Measurements from ENCODE around the gene SDHAF3.

DNA sequence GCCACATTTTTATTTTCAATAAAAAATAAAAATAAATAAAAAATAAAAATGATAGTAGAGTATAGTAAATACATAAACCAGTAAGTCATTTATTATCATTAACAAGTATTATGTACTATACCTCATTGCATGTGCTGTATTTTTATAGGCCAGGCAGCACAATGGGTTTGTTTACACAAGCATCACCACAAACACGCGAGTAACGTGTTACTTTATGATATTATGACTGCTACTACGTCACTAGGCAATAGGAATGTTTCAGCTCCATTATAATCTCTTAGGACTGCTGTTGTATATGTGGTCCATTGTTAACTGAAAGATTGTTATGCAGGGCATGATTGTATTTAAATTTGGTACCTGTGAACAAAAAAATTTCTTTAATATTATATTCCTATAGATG, 20.8 kb upstream of the SDHAF3 start:
- TF ChIP-seq, protein P1, sequence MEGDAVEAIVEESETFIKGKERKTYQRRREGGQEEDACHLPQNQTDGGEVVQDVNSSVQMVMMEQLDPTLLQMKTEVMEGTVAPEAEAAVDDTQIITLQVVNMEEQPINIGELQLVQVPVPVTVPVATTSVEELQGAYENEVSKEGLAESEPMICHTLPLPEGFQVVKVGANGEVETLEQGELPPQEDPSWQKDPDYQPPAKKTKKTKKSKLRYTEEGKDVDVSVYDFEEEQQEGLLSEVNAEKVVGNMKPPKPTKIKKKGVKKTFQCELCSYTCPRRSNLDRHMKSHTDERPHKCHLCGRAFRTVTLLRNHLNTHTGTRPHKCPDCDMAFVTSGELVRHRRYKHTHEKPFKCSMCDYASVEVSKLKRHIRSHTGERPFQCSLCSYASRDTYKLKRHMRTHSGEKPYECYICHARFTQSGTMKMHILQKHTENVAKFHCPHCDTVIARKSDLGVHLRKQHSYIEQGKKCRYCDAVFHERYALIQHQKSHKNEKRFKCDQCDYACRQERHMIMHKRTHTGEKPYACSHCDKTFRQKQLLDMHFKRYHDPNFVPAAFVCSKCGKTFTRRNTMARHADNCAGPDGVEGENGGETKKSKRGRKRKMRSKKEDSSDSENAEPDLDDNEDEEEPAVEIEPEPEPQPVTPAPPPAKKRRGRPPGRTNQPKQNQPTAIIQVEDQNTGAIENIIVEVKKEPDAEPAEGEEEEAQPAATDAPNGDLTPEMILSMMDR (IDR thresholded peaks at IDR 0.05), result no peak
- no peak for TF ChIP-seq TCF7L2 (IDR thresholded peaks at IDR 0.05; ENCODE audit: low read depth, low read length)
- TF ChIP-seq POLR2AphosphoS5 (IDR thresholded peaks at IDR 0.05; ENCODE audit: low read depth, low read length), result no peak
- no peak for TF ChIP-seq SIN3A (IDR thresholded peaks at IDR 0.05; ENCODE audit: borderline replicate concordance, insufficient read depth, low read depth, low read length)
